Loucy (cell line): Measurements from ENCODE around the gene ENPP3.

ENCODE experiments used
- EZH2phosphoT487 ChIP-seq: fragments of 200-600 bp; IDR thresholded peaks from 2 replicates; pipeline ENCODE4 v1.6.1; 2018; ENCODE audit warnings: antibody characterized with exemption, mild to moderate bottlenecking, moderate library complexity, borderline replicate concordance
- TF ChIP-seq, protein P1 (sequence below): fragments of 200-600 bp; sonication (generic); conservative IDR thresholded peaks from 2 replicates; pipeline ENCODE4 v1.5.1; 2014; ENCODE audit warnings: mild to moderate bottlenecking, antibody characterized with exemption, low read length

DNA sequence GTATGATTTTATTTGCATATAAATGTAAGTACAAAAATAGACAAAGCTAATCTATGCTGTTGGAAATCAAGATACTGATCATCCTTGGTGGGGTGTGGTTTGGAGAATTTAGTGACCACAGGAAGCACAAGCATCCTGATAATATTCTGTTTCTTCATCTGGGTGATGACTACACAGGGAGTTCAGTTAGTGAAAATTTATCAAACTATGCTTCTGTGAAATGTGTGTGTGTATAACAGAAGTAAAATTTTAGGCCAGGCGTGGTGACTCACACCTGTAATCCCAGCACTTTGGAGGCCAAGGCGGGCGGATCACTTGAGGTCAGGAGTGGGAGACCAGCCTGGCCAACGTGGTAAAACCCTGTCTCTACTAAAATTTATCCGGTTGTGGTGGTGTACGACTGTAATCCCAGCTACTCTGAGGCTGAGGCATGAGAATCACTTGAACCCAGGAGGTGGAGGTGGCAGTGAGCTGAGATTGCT lies 20.6 kb downstream of the ENPP3 start:
- TF ChIP-seq EZH2phosphoT487, result no peak
- TF ChIP-seq, protein P1, sequence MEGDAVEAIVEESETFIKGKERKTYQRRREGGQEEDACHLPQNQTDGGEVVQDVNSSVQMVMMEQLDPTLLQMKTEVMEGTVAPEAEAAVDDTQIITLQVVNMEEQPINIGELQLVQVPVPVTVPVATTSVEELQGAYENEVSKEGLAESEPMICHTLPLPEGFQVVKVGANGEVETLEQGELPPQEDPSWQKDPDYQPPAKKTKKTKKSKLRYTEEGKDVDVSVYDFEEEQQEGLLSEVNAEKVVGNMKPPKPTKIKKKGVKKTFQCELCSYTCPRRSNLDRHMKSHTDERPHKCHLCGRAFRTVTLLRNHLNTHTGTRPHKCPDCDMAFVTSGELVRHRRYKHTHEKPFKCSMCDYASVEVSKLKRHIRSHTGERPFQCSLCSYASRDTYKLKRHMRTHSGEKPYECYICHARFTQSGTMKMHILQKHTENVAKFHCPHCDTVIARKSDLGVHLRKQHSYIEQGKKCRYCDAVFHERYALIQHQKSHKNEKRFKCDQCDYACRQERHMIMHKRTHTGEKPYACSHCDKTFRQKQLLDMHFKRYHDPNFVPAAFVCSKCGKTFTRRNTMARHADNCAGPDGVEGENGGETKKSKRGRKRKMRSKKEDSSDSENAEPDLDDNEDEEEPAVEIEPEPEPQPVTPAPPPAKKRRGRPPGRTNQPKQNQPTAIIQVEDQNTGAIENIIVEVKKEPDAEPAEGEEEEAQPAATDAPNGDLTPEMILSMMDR, result no peak
